ENCODE data around the gene SHTN1.

Gene SHTN1

GRCh38 chr10:116866987-116867595 is 137.9 kb downstream of the SHTN1 start:
- no peak for DNase-seq

- no peak for DNase-seq
These were observed 138.9 kb downstream of the SHTN1 start for GRCh38 chr10:116866066-116866465.

GRCh38 chr10:116864436-116864835 is 140.6 kb downstream of the SHTN1 start:
- DNase-seq: no peak

DNA sequence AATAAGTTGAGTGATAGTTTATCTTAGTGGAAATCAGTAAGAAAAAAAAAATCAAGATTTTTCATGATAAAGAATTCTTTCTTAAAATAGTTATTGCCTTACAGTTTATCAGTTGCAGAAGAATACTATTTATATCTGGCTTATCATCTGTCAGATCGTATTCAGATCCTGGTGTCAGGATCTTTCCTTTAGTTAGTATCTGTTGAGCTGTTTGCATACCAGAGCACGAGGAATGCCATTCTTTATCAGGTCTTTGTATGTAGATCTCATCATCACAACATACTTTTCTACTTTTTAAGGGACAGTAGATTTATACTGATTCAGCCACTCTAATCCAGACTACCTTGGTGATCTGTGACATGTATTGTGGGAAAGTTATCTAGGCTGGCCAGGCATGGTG is 143.2 kb downstream of the SHTN1 start:
- DNase-seq: no peak

- DNase-seq: no peak
These were observed 147.8 kb downstream of the SHTN1 start for GRCh38 chr10:116857156-116857555.

GRCh38 chr10:116853701-116854100 is 151.3 kb downstream of the SHTN1 start:
- no peak for DNase-seq

DNA sequence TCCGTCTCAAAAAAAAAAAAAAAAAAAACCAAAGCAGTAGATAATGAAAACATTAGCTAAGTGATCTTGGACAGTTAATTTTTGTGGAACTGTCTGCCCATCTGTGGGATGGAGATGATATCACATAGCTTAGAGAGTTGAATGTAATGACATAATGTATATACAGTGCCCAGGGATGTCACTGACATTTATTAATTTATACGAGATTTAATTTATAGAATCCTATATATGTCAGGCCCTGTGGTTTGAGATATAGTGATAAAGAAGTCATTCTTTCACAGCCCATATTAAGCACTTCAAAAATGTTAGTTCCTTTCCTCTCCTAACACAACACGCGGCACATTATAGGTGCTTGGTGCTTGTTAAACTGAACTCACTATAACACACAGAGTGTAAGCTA is 151.7 kb downstream of the SHTN1 start:
- no peak for DNase-seq

DNA sequence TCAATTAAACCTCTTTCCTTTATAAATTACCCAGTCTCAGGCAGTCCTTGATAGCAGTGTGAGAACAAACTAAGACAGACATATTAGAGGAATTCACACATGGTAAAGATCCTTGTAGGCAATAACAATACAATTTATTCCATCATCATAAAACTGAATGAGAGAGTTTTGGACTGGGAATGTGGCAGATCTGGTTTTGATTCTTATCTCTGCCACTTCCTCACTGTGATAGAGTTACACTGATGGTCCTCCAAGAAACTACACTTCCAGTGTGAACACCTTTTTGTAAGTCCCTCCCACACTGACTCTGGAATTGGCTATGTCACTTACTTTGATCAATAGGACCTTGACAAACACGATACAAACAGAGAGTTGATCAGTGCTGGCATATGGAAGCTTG is 152.7 kb downstream of the SHTN1 start:
- no peak for DNase-seq

DNA sequence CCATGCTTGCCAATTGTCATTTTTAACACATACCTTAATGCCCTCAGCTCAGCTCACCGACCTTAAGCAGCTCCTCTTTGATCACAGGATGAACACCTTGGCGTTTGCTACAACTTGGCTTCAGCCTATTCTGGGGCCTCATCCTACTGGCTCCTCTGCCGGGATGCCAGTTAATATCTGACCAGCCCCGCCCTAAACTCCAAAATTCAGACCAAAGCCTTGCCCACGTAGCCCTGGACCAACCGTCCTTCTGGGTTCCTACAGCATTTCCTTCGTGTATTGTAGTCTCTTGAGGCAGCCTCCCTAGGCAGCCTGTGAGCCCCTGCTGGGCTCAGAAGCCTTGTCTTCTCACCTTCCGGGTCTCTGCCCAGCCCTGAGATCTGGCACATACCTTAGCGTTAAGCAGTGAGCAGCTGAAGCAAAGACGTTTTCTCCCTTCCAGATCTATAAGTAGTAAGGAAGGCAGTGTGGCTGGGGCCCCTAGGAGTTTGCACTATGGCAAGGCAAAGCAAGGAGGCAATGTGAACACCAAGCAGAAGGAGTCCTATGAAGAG is 154.9 kb downstream of the SHTN1 start:
- no peak for DNase-seq

DNA sequence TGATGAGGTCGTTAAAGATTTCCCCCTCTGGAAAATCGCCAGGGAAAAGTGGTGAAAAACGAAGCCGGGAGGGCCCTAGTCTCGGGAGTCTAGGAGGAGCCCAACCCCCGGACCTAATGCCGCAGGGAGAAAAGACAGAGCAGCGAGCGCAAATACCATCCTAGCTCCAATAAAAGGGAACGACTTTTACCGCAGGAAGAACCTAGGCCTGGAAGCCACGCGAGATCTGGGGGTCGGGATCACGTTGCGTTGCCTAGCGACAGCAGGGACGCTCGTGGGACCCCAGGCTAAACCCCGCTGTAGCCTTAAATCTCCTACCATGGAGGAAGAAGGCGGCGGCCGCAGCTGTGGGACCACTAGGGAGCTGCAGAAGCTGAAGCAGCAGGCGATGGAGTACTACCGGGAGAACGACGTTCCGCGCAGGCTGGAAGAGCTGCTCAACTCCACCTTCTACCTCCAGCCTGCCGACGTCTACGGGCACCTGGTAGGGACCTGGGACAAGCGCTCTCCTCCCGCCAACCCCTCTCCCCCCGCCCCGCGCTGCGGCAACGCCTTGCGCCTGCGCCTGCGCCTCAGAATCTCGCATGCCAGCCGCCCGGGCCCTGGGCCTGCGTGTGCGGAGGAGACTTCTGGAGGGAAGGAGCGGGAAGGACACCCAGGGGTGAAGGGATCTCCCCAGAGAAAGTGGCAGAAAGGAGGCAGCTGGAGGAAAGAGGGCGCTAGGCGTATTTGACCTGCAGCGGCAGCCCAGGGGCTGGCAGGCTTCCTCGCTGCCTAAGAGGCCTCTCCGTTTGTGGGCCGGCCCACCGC is 155.5 kb downstream of the SHTN1 start, which contains the start of gene ENO4:
TSS of gene ENO4 (plus strand) at position 252 of the 810 bp plus-strand sequence. CDS start at position 320, 68 bp downstream.
- DNase-seq: no peak

- DNase-seq: no peak
These were observed 156.1 kb downstream of the SHTN1 start for GRCh38 chr10:116848944-116849247.

- no peak for DNase-seq
These were observed 156.7 kb downstream of the SHTN1 start for GRCh38 chr10:116848032-116848943.

DNA sequence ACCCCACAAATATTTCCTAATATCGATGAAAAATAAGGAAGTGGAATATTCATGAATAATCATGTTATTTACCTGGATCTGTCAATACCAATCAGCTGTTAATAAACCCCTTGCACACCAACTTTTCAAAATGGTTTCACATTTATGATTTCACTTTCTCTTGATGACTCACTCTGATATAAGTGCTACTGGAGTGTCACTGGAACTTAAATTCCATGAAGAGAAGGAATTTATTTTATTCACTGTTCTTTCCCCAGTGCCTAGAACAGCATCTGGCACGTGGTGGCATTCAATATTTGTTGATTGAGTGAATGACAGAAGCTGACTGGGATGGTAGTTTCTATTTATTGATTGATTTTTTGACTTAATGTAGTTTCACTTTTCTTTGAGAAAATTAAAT is 159.2 kb downstream of the SHTN1 start:
- no peak for DNase-seq

- DNase-seq: no peak
These were observed 164.5 kb downstream of the SHTN1 start for GRCh38 chr10:116840389-116841075.

DNA sequence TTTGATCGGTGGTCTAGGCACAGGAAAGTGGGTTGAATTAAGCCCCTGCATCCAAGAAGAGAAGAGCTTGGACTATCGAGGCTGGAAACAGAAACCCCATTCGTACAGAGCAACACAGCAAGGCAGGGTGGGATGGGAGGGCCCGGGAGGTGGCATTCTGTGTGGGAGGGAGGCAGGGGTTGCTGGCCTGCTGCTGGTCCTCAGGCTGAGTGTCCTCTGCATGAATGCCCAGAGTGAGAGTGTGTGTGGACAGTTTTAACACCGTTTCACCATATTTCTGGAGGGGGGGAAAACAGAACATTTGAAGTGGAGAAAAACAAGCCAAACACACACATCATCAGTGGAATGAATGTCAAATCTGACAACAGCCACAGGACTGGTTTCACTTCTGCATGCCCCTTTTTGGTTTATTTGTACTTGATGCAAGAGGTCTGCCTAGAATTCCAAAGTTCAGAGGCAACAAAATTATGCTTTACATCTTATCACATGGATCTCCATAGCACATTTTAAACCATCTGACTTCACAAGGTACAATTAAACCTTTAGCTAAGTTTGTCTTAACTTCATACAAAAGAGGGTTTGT is 166.8 kb downstream of the SHTN1 start:
- no peak for DNase-seq

- no peak for DNase-seq
These were observed 168.0 kb downstream of the SHTN1 start for GRCh38 chr10:116836902-116837523.

- no peak for DNase-seq
These were observed 168.9 kb downstream of the SHTN1 start for GRCh38 chr10:116836083-116836482.

DNA sequence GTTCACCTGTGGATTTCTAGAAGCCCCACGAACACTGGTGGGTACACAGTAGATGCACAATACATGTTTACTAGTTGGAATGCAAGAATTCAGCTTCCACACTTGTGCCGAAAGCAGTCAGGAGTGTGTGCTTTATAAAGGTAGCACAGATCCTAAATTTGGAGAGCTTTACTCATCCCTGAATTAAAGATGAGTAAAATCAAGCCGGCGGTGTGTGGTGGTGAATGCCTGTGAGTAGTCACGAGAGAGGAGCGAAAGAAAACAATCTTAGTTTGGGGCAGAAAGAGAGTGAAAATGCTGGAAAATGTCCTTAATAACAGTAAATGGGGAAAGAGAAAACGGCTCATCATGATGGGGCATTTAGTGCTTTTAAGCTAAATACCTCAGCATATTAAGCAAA is 169.3 kb downstream of the SHTN1 start:
- DNase-seq: no peak

DNA sequence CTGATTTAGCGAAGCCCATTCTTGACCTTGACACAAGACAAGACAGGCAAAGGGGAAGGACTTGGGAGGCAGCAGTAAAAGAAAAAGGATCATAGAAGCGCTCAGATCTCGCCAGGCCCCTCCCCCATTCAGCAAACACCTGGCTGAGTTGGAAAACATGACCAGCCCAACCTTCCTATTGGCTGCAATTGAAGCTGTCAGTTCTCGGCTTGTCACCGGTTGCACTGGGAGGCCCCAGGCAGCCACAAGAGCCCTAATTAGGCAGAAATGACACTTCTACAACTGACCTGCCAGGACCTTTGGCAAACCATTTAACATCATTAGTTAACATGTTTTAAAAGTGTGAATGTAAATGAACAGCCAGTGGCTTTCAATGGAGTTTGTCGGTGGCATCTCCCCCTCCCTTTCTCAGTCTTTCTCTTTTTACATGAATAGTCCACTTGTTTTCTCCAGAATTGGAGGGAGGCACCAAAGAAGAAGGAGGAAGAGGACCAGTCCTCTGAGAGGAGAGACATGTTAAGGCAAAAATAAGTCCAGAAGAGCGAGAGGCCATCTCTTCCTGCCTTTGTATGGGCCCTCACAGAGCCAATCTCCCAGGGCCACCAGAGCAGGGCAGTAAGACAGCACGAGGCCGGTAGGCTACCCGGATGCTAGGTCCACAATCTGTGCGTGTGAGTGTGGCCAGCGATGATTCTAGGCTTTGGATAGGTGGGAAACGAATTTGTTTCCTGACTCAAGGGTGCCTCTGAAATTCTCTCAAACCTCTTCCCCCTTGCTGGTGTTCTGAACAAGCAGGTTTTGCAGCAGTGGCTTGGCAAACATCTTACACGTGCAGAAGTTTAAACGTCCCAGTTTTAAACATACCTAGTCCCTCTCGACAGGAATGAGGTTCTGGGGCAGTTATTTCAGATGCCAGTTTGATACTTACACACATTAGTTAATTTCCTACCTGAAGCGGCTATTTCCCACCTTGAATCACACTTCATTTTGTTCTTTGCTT is 170.7 kb downstream of the SHTN1 start:
- no peak for DNase-seq

DNA sequence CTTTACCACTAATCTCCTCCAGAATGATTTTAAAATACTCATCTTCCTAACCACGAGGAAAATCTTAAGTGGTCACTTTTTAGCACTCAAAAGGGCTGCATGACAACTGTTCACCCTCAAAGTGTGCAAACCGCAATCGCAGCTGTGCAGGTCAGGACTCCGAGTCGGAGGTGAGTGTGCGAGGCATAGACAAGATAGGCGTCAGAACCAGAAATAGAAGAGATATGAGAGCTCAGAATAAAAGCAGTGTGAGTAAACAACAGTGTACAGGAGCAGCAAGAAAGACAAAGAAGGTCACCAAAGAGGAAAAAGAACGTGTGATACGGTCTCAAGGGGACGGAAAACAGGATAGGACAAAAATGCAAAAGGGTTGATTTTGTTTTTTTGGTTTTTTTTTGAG is 173.2 kb downstream of the SHTN1 start:
- no peak for DNase-seq
